GM12892 (cell line): Measurements from ENCODE around the gene ZNF503.

Experiments
- POLR2A ChIP-seq: IDR thresholded peaks from 2 replicates; pipeline ENCODE4 v1.6.1; 2011; ENCODE audit warnings: low read depth, low read length, control low read depth
- POLR2AphosphoS5 ChIP-seq: IDR thresholded peaks from 2 replicates; pipeline ENCODE4 v1.6.1; 2011; ENCODE audit warnings: low read depth, low read length, control low read depth
- TAF1 ChIP-seq: IDR thresholded peaks from 2 replicates; pipeline ENCODE4 v1.6.1; 2011; ENCODE audit warnings: low read depth, mild to moderate bottlenecking, control low read depth, low read length, borderline replicate concordance

- TF ChIP-seq TAF1, result no peak
- no peak for TF ChIP-seq POLR2A
- TF ChIP-seq POLR2AphosphoS5, result no peak
These were observed 23.0 kb upstream of the ZNF503 start for GRCh38 chr10:75424571-75424970.
